RWPE2 (cell line): ENCODE measurements around the gene EFCAB3.
"Not testable (repeated sequence)": the region's sequence is repeated elsewhere in the genome, so short reads cannot be mapped to it uniquely, and the experiment has no call there.

ENCODE experiments used
- ATAC-seq: fragments of 200-7000 bp; cut with Tn5 transposase; 3 replicates; pipeline ENCODE4 v1.9.1; 2021; ENCODE audit warnings: low read depth
- DNase-seq: peaks from one replicate; pipeline ENCODE4 v3.0.0-alpha.2; 2020; ENCODE audit warnings: low spot score
- H3K27ac ChIP-seq: fragments of 450-650 bp; 2 replicates; pipeline ENCODE4 v1.5.1; 2017; ENCODE audit warnings: mild to moderate bottlenecking; ENCODE audit not compliant: poor library complexity, severe bottlenecking
- H3K27me3 ChIP-seq: fragments of 250-450 bp; sonication (Bioruptor Pico); 2 replicates; pipeline ENCODE4 v1.5.1; 2021; ENCODE audit warnings: mild to moderate bottlenecking, moderate library complexity; ENCODE audit not compliant: insufficient read depth, poor library complexity, severe bottlenecking
- H3K36me3 ChIP-seq: fragments of 250-450 bp; sonication (Bioruptor Pico); 2 replicates; pipeline ENCODE4 v1.5.1; 2020; ENCODE audit warnings: low read depth, mild to moderate bottlenecking, moderate library complexity
- H3K4me1 ChIP-seq: fragments of 250-450 bp; sonication (Bioruptor Pico); 2 replicates; pipeline ENCODE4 v1.5.1; 2021; ENCODE audit warnings: mild to moderate bottlenecking, moderate library complexity; ENCODE audit not compliant: insufficient read depth, poor library complexity, severe bottlenecking
- H3K4me3 ChIP-seq: fragments of 250-450 bp; sonication (Bioruptor Pico); 2 replicates; pipeline ENCODE4 v1.5.1; 2021; ENCODE audit warnings: mild to moderate bottlenecking, moderate library complexity; ENCODE audit not compliant: severe bottlenecking
- H3K9me3 ChIP-seq: fragments of 250-450 bp; sonication (Bioruptor Pico); 2 replicates; pipeline ENCODE4 v1.5.1; 2021; ENCODE audit warnings: mild to moderate bottlenecking, moderate library complexity; ENCODE audit not compliant: severe bottlenecking
- TF ChIP-seq, protein P1 (sequence below): fragments of 450-650 bp; IDR thresholded peaks from one replicate; pipeline ENCODE4 v1.5.1; 2017; ENCODE audit warnings: mild to moderate bottlenecking, moderate library complexity; ENCODE audit not compliant: poor library complexity, severe bottlenecking

Gene EFCAB3

DNA sequence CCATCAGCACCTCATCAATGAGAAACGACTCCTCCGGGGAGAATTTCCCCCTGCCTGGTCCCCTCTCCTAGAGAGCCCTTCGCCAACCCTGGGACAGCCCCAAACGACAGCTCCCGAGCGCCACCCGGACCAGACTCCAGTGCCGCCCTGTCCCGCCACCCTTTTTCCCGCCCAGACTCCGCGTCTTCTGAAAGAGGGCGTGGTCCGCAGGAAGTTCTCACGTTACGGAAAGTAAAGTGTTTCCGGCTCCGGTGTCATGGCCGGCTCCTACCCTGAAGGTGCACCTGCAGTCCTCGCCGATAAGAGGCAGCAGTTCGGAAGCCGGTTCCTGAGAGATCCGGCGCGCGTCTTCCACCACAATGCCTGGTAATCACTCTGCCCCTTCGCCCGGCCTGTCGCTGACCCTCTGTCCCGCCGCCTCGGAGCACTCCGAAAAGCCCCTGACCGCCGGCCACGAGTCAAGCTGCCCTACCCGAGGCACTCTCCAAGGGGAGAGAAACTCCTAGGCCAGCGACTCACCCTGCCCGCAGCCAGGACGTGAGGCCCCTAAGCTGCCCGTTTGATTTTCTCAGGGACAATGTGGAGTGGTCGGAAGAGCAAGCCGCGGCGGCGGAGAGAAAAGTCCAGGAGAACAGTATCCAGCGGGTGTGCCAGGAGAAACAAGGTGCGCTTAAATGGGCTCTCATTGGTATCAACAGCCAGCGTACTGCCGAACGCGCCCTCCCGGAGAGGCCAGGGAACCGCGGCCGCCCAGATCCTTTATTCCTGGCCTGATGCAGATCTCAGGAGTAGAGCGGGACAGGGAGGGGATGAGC, 43.5 kb downstream of the EFCAB3 start, which contains the start of gene METTL2A:
METTL2A (plus strand) TSS at position 251 of the 815 bp plus-strand sequence; CDS start at position 257, 6 bp downstream.
- TF ChIP-seq, protein P1, sequence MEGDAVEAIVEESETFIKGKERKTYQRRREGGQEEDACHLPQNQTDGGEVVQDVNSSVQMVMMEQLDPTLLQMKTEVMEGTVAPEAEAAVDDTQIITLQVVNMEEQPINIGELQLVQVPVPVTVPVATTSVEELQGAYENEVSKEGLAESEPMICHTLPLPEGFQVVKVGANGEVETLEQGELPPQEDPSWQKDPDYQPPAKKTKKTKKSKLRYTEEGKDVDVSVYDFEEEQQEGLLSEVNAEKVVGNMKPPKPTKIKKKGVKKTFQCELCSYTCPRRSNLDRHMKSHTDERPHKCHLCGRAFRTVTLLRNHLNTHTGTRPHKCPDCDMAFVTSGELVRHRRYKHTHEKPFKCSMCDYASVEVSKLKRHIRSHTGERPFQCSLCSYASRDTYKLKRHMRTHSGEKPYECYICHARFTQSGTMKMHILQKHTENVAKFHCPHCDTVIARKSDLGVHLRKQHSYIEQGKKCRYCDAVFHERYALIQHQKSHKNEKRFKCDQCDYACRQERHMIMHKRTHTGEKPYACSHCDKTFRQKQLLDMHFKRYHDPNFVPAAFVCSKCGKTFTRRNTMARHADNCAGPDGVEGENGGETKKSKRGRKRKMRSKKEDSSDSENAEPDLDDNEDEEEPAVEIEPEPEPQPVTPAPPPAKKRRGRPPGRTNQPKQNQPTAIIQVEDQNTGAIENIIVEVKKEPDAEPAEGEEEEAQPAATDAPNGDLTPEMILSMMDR, result peak; percentile 9
- ATAC-seq (peak; percentile 91), DNase-seq (peak; percentile 86)
- peaks cover 21% of the 10 kb centered on the region for H3K36me3 ChIP-seq
- not testable (repeated sequence) for H3K4me1 ChIP-seq, H3K27me3 ChIP-seq, H3K9me3 ChIP-seq
- peak within 1 kb of the TSS; percentile 35 for H3K27ac ChIP-seq
- H3K4me3 ChIP-seq, result peak within 1 kb of the TSS; percentile 94

DNA sequence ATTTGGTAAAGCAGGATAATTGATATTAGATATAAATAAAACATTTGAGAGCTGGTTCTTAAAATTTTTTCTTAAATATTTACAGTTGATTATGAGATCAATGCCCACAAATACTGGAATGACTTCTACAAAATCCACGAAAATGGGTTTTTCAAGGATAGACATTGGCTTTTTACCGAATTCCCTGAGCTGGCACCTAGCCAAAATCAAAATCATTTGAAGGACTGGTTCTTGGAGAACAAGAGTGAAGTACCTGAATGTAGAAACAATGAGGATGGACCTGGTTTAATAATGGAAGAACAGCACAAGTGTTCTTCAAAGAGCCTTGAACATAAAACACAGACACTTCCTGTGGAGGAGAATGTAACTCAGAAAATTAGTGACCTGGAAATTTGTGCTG, 45.9 kb downstream of the EFCAB3 start:
- not testable (repeated sequence) for H3K4me1 ChIP-seq, H3K9me3 ChIP-seq, ATAC-seq, H3K27me3 ChIP-seq, H3K27ac ChIP-seq, DNase-seq, H3K4me3 ChIP-seq
- H3K36me3 ChIP-seq, result peaks cover 43% of the 10 kb centered on the region

DNA sequence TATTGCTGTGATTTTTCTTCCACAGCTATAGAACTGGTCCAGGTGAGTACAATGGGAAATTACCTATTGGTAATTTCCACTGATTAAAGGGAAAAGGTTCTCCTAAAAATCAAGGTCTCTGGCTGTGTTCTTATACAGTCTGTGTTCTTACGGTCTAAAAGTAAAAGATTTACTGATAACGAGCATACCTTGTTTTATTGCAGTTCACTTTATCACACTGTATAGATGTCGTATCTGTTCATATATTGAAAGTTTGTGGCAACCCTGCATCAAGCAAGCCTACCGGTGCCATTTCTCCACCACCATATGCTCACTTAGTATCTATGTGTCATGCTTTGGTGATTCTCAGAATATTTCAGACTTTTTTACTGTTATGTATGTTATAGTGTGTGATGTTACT, 54.9 kb downstream of the EFCAB3 start:
- not testable (repeated sequence) for ATAC-seq, H3K27ac ChIP-seq, H3K4me3 ChIP-seq, DNase-seq, H3K27me3 ChIP-seq, H3K4me1 ChIP-seq, H3K9me3 ChIP-seq
- peaks cover 32% of the 10 kb centered on the region for H3K36me3 ChIP-seq

DNA sequence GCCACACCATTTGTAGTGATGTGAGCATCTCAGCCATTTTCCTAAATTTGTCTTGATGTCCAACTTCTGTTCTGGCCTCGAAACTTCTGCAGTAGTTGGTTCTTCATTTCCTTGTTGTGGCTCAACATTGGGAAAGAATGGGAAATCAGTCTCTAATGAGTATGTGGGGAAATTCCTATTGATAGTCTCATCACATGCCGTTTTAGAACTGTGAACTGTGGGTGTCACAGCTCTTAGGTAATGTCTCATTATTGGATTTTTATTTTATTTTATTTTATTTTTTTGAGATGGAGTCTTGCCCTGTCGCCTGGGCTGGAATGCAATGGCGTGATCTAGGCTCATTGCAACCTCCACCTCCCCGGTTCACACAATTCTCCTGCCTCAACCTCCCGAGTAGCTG, 60.8 kb downstream of the EFCAB3 start:
- not testable (repeated sequence) for ATAC-seq, H3K27me3 ChIP-seq, H3K9me3 ChIP-seq, H3K4me1 ChIP-seq, H3K4me3 ChIP-seq, H3K27ac ChIP-seq, DNase-seq
- H3K36me3 ChIP-seq, result peaks cover 48% of the 10 kb centered on the region

DNA sequence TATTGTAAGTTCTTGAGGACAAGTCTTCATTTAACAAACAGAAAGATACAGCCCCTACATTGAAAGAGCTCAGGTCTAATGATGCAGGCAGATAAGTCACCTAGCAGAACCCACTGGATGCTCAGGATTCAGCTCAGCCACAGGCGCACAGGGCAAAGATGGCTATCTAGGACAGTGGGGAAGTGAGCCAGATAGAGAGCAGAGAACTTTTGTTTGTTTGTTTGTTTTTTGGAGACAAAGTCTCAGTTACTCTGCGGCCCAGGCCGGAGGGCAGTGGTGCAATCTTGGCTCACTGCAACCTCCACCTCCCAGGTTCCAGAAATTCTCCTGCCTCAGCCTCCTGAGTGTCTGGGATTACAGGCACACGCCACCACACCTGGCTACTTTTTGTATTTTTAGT, 63.7 kb downstream of the EFCAB3 start:
- Histone ChIP-seq H3K27ac (no peak overlapping the region), H3K27me3 (no peaks in the 10 kb centered on the region), H3K9me3 (no peaks in the 10 kb centered on the region), H3K4me3 (no peak overlapping the region), H3K4me1 (no peaks in the 10 kb centered on the region), H3K36me3 (peaks cover 72% of the 10 kb centered on the region)
- TF ChIP-seq, protein P1, result no peak
- ATAC-seq (no peak), DNase-seq (no peak)

DNA sequence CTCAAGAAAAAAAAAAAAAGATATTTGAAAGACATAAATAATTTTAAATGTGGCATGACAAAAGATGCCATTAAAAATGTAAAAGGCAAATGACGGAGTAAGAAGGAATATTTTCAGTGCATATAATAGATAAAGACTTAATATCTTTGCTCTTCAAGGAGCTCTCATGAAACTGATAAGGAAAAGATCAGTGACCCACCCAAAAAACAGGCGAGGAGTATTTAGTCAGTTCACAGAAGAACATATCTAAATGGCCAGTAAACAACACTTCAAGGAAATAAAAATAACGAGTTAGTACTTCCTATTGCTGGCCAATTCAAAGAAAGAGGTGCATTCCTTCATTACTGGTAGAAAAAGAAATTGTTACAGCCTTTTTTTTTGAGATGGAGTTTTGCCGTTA, 65.4 kb downstream of the EFCAB3 start:
- not testable (repeated sequence) for H3K9me3 ChIP-seq, H3K27ac ChIP-seq, H3K27me3 ChIP-seq, DNase-seq, ATAC-seq, H3K4me1 ChIP-seq, H3K4me3 ChIP-seq
- peaks cover 66% of the 10 kb centered on the region for H3K36me3 ChIP-seq

DNA sequence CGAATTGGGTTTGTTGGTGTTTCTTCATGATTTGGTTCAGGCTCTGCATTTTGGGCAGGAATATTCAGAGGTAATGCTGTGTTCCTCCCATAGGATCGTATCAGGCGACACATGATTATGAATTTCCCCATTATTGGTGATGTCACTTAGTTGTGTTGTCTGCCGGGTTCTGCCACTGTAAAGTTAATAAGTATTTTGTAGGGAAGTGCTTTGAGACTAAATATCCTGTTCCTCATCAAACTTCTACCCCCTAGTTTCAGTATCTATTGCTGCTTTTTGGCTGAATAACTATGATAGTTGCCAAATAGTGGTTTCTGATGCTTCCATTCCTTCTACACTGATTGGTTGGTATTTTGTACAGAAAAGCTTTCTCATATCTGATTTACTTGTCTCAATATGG, 71.8 kb downstream of the EFCAB3 start:
- not testable (repeated sequence) for H3K4me1 ChIP-seq, ATAC-seq, H3K4me3 ChIP-seq, H3K9me3 ChIP-seq, H3K27me3 ChIP-seq, DNase-seq, H3K27ac ChIP-seq
- H3K36me3 ChIP-seq, result peaks cover 17% of the 10 kb centered on the region

DNA sequence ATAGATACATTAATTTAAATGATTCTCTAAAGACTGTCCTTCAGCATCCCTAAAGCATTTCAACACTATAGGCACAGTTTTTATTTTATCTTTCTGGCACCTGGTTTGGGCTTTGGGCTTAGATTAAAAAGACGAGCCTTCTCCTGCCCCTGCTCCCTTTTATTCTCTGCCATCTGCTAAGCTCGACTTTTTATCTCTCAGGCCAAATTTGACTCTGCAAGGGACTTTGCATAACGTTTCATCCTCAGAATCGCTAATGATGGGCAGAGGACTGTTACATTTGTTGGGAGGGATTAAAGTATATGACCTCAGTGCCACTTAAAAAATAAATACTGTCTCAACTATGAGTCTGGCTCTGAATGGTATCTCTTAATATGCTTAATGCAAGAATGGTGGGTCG, 72.7 kb downstream of the EFCAB3 start:
- H3K4me1 ChIP-seq, ATAC-seq, H3K36me3 ChIP-seq, H3K9me3 ChIP-seq, H3K27me3 ChIP-seq, H3K4me3 ChIP-seq, DNase-seq, H3K27ac ChIP-seq: not testable (repeated sequence)

DNA sequence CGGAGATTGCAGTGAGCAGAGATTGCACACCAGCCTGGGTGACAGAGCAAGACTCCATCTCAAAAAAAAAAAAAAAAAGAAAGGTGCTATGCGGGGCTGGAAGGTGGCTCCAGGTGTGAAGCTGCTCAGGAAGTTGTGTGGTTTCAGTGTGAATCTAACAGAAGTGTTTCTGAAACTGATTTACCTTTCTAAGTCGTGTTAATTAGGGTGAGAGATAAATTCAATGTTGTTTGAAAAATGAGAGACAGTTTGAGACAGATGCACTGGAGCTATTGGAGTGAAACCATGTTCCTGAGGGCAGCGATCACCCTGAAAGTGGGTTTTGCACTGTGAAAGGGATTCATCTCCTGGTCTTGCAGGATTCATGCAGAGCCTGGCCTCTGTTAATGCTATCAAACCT, 73.3 kb downstream of the EFCAB3 start:
- not testable (repeated sequence) for DNase-seq, H3K9me3 ChIP-seq, ATAC-seq, H3K27ac ChIP-seq, H3K4me1 ChIP-seq, H3K36me3 ChIP-seq, H3K27me3 ChIP-seq, H3K4me3 ChIP-seq

DNA sequence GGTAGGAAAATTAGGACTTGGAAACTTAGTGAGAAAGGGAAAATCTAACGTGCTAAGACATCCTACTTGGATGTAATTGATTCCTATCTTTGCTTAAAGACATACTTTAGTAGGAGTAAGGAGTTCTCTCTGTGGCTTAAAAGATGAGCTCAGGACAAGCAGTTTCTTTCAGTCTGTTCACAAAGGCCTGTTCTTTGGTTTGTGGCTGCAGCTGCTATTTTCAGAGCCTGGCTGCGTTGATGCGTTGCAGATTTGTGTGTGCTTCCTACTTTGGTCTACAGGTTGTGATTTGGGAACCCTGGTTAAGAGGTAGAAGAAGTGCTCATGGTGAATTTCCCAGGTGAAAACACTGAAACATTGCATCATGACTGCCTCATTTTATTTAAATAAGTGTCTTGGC, 73.8 kb downstream of the EFCAB3 start:
- H3K9me3 ChIP-seq, H3K27me3 ChIP-seq, H3K4me1 ChIP-seq, H3K36me3 ChIP-seq, H3K4me3 ChIP-seq, DNase-seq, ATAC-seq, H3K27ac ChIP-seq: not testable (repeated sequence)
